ENCODE data around the gene MDP1. TPM values are rescaled to one million over a fixed set of nuclear protein-coding genes. Genes with fewer than 3 reads are reported as not detected.

Gene MDP1
- total and polyA plus RNA-seq, 10 of the 15 experiments (the other 5 are each of a cell fraction or from before 2014, with no cell fraction given): 10.4 to 45.8 (median 23.5) TPM

- TF ChIP-seq MAX (IDR thresholded peaks at IDR 0.05; ENCODE audit: low read depth, low read length) (peak; percentile 89), MTA2 (IDR thresholded peaks at IDR 0.05; ENCODE audit: low read depth) (no peak), POLR2AphosphoS2 (IDR thresholded peaks at IDR 0.05; ENCODE audit: low read depth, low read length) (peak; percentile 47; the same call in 1 of the 2 replicates), CEBPB (IDR thresholded peaks at IDR 0.05; ENCODE audit: borderline replicate concordance in 1 of 2, low read depth in 2 of 2, low read length in 2 of 2) (no peak), SREBF2 (IDR thresholded peaks at IDR 0.05; ENCODE audit: low read length) (no peak), IKZF1 (conservative IDR thresholded peaks at IDR 0.05) (peak; percentile 93), JUND (IDR thresholded peaks at IDR 0.05; ENCODE audit: low read depth, low read length) (no peak), GABPA (IDR thresholded peaks at IDR 0.05; ENCODE audit: low read depth) (peak; percentile 88), USF2 (IDR thresholded peaks at IDR 0.05; ENCODE audit: borderline replicate concordance, low read depth, low read length) (no peak), EED (IDR thresholded peaks at IDR 0.05; ENCODE audit: low read depth) (no peak), E2F4 (IDR thresholded peaks at IDR 0.05; ENCODE audit: low read depth, low read length) (peak; percentile 73), RFX5 (IDR thresholded peaks at IDR 0.05; ENCODE audit: low read depth, low read length) (0 out of 2 replicates have a peak, but pooled peaks have one; percentile 15), RUNX3 (IDR thresholded peaks at IDR 0.05; ENCODE audit: low read length) (peak; percentile 94), ZNF217 (IDR thresholded peaks at IDR 0.05) (no peak), RELB (IDR thresholded peaks at IDR 0.05; ENCODE audit: low read depth) (peak; percentile 71), MYB (IDR thresholded peaks at IDR 0.05; ENCODE audit: borderline replicate concordance, low read depth, low read length) (peak; percentile 94), FOXM1 (IDR thresholded peaks at IDR 0.05; ENCODE audit: low read depth, low read length) (no peak), CBX5 (IDR thresholded peaks at IDR 0.05; ENCODE audit: low read depth) (peak; percentile 40; the same call in 1 of the 2 replicates), SMAD1 (IDR thresholded peaks at IDR 0.05; ENCODE audit: low read depth, partially characterized antibody) (no peak), ZBTB11 (CRISPR knock-in tag; IDR thresholded peaks at IDR 0.05) (peak; percentile 78), SP1 (IDR thresholded peaks at IDR 0.05; ENCODE audit: low read depth, low read length) (peak; percentile 19)
Measured at GRCh38 chr14:24195186-24196070, 20.4 kb downstream of the MDP1 start, which contains the start of gene TM9SF1 (continued).

Measured in GM12878 (cell line).